ENCODE results near the gene CYTH4.

CYTH4 gene

DNA sequence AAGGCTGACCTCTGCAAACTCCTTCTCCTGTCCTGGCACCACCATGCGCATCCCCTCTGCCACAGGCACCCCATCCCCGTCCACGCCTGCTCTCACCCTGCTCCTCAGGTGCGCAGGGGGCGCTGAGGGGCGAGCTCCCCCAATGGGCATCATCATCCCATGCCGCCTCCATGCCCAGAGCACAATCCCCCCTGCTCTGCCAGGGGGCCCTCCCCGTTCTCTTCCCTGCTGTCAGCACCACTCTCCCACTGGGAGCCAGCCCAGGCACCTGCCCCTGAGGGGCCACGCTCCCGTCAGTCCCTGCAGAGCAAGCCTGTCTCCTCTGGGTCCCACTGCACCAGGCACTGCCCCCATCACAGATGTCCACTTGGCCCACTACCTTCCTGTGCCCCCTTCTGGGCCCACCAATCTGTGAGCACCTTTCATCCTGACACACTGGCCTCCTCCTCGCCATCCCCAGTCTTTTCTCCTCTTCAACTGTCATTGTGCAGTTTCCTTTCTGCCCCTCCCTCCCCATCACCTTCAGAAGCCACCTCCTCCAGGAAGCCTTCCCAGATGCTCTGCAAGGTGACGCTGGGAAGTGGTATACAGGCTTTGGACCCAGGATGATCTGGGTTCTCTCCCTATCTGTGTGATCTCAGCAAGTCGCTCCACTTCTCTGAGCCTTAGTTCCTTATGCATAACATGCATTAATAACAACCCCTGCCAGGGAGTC, 62.6 kb downstream of the CYTH4 start:
- no peak for DNase-seq (ENCODE audit: low read depth in 2 of 2)

DNA sequence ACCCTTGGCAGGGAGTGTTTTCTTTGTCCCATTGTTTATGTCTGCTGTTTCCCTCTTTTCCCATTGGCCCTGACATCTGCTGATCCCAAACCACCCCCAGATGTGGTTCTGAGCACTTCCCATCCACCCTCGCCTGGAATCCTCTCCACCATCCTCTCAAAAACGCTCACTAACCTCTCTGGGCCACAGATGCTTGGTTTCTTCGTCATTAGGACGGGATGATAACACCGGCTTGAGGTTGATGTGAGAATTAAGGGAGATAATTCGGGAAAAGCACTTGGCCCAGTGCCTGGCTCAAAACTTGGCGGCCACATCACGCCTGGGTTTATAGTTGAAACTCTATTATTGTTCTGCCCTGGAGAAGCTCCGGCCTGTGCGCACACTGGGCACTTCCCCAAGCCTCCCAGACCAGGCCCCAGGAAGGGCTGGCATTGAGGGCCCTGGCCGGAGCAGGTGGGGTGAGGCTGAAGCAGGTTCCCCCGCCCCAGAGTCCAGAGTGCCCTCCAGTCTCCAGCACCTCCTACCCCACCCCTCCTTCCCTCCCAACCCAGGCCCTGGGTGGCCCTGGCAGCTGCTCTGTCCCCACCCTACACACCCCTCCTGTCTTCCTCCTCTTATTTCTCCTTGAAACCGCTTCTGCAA, 63.7 kb downstream of the CYTH4 start:
- DNase-seq (ENCODE audit: low read depth in 2 of 2), result no peak

DNA sequence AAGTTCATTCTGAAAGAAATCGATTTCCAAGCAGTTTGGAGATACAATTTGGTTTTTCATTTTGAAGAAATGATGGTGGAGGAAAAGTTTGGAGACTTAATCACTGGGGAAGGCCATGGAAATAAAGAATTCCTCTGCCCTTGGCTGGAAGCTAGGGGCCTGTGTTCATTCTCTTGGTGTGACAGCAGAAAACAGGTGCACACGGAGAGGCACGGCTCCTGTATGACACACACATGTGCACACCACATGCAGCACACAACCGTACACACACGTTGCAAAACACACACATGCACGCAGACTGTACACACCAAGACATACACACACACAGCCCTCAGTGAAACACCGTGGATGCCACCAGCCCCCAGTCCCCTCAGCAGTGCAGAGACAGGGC, 64.2 kb downstream of the CYTH4 start:
- DNase-seq (ENCODE audit: low read depth in 2 of 2), result no peak

DNA sequence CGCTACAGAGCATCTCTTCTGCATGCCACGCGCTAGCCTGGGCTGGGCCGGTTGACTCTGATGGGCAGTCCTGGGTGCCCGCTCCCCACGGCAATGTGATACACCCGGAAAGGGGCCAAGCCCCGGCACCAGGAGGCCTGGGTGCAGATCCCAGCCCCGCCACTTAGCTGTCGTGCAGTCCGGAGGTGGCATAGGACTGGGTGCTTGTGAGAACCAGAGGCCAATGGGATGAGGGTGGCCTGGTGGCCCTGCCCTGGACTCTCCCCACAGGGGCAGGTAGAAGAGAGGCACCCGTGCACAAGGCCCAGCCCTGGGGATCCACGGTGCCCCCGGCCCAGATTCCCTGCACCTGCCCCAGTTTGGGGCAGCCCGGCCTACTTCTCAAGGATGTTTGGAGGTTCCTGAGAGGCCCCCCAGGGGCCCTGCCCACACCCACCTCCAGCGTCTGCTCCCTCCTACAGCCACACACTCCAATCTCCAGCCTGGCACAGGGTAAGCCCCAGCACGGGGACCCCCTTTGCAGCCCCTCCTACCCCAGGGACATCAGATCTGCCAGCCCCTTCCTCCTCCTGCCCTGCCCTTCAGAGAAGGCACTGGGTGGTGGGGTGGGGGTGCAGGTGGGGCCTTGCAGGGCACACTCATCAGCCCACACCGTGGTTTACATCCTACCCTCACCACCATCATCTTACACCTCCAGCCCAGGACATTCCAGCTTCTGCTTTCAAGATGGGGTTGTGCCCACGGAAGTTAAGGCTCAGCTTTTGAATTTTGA, 66.9 kb downstream of the CYTH4 start:
- DNase-seq (ENCODE audit: low read depth in 2 of 2), result no peak

DNA sequence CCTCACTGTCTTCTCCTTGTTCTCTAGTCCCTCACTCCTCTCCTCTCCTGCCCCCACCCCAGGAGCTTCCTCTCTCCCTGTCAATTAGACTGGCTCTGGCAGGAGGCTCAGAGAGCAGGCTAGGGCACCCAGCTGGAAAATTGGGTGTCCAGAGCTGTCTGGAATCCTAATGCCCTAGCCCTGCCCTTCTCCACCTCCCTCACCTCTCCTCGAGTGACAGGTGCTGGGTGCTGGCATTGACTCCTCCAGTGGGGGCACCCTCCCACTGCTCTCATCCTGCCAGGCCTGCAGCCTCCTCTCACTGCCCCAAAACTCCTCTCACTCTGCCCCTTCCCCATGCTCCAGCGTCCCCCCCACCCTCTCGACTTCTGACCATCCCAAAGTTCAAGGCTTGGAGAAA, 68.9 kb downstream of the CYTH4 start:
- DNase-seq (ENCODE audit: low read depth in 2 of 2), result no peak

DNA sequence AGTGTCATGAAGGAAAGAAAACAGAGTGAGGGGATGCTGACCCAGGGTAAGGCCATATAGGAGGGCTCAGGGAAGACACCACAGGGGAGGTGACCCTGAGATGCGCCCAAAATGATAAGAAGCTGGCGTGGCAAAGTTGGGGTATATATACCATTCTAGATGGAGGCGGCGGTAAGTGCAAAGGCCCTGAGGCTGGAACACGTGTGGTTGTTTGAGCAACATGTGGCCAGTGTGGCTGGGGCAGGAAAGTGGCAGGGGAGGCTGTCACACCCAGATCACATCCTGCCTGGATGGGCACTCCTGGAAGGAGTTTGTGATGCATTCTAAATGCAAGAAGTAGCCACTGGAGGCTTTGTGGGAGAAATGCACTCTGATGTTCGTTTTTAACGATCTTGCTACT, 70.2 kb downstream of the CYTH4 start:
- DNase-seq (ENCODE audit: low read depth in 2 of 2), result no peak

DNA sequence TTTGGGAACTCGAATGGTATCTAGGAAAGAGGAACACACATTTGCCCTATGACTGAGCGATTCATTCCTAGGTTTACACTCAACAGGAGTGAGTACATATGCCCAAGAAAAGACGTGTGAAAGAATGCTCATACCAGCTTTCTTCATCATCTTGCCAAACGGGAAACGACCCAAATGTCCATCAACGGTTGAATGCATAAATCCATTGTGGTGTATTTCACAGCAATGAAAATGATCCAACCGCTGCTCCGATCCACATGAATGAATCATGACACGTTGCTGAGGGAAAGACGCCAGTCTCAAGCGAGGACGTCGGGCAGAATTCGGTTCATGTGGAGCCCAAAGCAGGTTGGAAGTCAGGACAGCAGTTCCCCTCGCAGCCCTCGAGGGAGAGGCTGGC, 71.5 kb downstream of the CYTH4 start:
- DNase-seq (ENCODE audit: low read depth in 2 of 2), result no peak

DNA sequence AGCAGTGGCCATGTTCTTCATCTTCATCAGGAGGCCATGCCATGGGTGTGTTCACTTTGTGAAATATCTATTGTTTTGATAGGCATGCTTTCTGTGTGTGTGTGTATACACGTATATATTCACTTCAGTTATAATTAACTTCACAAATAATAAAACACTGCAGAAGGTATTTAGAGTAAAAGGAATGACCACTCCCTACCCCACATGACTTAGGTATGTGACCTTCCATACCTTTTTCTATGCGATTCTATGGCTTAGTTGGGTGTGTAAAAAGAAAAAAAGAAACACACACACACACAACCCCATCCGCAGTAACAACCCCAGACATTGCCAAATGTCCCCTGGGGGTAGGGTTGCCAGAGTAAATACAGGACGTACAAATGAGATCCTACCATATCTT, 72.0 kb downstream of the CYTH4 start:
- no peak for DNase-seq (ENCODE audit: low read depth in 2 of 2)

DNA sequence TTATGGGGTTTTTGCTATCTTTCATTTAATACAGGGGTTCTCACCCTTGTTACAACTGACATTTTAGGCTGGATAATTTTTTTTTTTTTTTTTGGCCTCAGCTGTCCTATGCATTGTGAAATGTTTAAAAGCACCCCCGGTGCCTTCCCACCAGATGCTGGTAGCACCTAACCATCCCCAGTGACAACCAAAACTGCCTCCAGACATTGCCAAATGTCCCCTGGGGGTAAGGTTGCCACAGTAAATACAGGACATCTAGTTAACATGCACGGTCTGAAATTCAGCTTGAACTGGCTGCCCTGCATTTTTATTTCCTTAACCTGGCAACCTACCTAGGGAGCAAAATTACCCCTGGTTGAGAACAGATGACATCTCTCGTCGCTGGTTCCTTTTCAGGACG, 72.4 kb downstream of the CYTH4 start:
- DNase-seq (ENCODE audit: low read depth in 2 of 2), result no peak

DNA sequence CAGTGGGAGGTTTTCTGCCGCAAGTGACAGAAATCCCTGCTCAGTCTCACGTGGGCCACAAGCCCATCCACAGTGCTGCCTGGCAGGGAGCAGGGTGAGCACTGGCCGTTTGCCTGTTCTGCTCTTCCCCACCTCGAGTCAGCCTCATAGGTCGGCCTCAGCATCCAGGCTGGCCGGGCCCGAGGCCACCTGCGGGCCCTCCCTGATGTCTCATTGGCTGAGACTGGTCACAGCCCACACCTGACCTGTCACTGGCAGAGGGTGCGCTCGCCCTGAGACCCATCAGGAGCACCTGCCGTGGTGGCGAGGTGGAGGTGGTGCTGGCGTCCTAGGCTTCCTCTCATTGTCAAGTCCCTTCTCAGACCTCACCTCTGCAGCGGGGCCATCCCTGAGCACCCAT, 72.9 kb downstream of the CYTH4 start:
- no peak for DNase-seq (ENCODE audit: low read depth in 2 of 2)

DNA sequence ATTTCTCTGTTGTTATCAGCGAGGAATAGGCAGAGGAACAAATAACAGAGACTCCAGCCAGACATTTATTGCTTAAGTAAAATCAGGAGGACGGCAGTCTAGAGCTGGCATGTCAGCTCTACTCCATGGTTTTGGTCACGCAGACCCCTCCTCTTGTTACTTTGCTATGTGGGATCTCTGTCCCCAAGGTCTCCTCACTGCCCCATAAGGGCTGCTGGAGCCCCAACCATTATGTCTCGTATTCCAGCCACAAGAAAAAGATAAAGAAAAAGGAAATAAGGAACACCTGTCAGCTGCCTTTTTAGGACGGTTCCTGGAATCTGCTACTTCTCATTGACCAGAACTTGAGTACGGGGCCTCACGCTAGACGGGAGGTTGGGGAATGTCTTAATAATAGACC, 74.6 kb downstream of the CYTH4 start:
- no peak for DNase-seq (ENCODE audit: low read depth in 2 of 2)

DNA sequence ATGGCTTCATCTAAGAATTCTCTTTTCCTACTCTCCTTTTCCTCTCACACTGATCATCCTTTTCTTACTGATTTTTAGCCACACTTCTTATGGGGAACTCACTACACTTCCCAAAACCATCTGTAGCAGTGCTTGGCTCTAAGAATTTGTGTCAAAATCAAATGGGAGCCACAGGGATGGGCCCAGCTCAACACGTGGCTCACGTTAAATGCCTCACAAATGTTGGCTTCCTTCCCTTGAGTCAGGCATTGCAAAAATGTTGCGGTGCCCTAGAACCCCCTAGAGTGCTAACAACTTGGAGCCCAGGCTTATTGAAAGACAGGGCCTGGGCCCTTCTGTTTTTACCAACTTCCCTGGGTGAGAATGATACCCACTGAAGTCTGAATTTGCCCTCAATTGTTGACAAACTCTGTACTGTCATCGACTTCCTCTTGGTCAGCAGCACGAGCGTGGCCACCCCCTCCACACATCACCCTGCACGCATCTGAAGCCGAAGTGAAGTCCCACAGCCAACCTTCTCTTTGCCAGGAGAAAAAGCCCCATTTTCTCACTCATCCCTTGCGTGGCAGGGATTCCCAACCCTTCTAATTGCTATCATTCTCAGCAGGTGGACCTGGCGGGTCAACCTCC, 75.3 kb downstream of the CYTH4 start:
- no peak for DNase-seq (ENCODE audit: low read depth in 2 of 2)

DNA sequence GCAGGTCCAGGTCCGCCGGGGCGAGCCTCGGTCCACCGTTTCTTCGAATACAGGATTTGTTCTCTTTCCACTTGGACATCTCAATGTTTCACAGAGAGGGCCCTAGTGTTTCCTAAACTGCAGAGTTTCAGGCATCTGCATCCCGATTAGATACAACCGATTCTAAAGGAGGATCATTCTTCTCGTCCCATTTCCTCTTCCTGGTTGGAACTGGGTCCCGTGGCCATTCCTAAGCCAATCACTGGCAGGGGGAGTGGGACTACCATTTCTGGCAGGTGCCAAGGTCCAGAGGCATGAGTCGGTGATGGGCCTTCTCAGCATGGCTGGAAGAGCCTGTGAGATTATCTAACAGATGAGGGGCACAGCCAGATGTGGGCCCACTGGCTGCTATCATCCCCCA, 76.1 kb downstream of the CYTH4 start:
- DNase-seq (ENCODE audit: low read depth in 2 of 2), result no peak

DNA sequence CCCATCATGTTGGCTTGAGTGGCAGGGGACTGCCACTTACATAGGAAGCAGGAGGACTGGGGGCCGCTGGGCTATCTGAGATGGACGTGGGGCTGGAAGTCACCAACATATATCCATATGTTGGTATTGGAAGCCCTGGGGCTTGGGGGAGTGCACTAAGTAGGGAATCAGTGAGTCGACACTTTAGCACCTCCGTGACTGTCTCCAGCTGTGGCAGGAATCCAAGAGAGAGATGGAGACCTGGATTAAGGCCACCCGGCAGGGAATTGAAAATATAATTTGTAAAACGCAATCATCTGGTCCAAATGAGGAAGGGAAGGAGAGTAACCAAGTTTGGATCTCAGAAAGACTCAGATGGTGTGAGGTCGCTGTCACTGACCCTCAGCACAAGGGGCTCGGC, 76.6 kb downstream of the CYTH4 start:
- DNase-seq (ENCODE audit: low read depth in 2 of 2), result no peak

DNA sequence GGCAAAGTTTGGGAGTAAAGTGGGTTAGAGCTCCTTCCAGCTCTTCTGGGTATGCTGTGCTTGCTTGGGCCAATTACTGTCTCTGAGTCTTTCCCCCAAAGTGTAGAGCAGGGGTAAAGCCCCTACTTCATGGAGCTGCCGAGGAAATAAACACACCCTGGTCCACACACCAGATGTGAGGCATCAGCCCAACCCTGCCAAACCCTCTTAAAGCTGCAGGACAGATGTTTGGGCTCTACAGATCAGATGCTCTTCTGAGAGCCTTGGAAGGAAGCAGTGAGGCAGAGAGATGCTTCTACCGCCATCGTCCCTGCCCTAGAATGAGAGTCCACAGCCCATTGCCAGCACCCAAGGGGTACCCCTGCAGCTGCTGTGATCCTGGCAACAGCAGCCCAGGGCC, 80.3 kb downstream of the CYTH4 start:
- DNase-seq (ENCODE audit: low read depth in 2 of 2), result no peak

DNA sequence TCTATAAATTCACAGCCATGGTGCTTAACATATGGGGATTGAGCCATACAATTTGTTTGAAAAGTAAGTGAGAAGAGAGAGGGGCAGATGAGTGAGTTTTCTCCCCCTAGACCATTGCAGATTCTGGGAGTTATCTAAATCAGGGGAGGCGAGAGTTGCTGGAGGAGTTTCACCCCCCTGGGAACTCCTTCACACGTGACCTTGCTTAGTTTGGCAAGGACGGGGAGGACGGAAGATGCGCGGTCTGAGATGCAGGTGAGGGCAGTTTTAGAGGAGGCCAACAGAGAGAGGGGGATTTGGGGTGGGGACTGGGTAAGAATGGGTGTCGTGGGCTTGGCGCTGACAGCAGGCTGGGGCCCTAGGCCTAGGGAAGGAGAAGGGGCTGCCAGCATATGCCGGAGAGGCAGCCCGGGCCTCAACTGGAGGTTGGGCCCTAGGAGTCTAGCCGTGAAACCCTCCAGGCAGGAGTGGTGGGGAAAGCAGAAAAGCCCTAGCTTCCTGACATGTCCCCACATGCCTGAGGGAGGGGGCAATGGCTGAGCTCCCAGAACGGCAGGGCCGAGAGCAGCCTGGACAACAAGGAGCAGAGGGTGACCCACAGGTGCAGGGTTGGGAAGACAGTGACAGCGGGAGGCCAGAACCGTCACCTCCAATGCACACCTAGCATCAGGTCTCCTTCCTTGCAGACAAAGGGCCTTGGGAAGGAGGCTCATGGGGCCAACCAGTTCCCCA, 81.1 kb downstream of the CYTH4 start:
- no peak for DNase-seq (ENCODE audit: low read depth in 2 of 2)

Measured in stimulated activated CD4-positive, alpha-beta T cell treated with anti-CD3 and anti-CD28 coated beads, Interleukin-1b, Interleukin-23, amount 100 ng/mL, for 4 hours (primary cell).